ENCODE results near the gene ZNF718. TPM values are rescaled to one million over a fixed set of nuclear protein-coding genes. Genes with fewer than 3 reads are reported as not detected.
"Not testable (repeated sequence)": the region's sequence is repeated elsewhere in the genome, so short reads cannot be mapped to it uniquely, and the experiment has no call there.

ZNF718 gene
- polyA plus RNA-seq, 3 donors, result 1.9 to 2.8 (median 2.7) TPM

GRCh38 chr4:205097-205756, 80.9 kb downstream of the ZNF718 start:
- no peaks in the 10 kb centered on the region for H3K79me2 ChIP-seq (ENCODE audit: insufficient read depth, low read length)
- no peaks in the 10 kb centered on the region for H3K27me3 ChIP-seq (ENCODE audit: control insufficient read depth in 2 of 2, insufficient read depth in 2 of 2, low read length in 2 of 2)
- H3K4me3 ChIP-seq (replicated peaks in 1 of 3; ENCODE audit: low read depth in 2 of 3, low read length in 3 of 3), result peak overlapping the region in 1 of 3 experiments; percentile 21
- H3K27ac Mint-ChIP-seq, result no peak overlapping the region
- no peaks in the 10 kb centered on the region for H3K4me1 ChIP-seq (ENCODE audit: control insufficient read depth in 1 of 2, insufficient read depth in 2 of 2, low read length in 2 of 2)
- peaks cover 66 to 92% of the 10 kb centered on the region in 2 donors for H3K9me3 ChIP-seq (replicated peaks in 1 of 2; ENCODE audit: control insufficient read depth in 1 of 2, insufficient read depth in 1 of 2, low read length in 2 of 2)
- no peak for TF ChIP-seq CTCF (IDR thresholded peaks at IDR 0.05)
- H3K9ac ChIP-seq (ENCODE audit: insufficient read depth, low read length, poor library complexity, severe bottlenecking), result no peak overlapping the region
- H3K9me3 Mint-ChIP-seq, result peaks cover 40 to 87% (median 78%) of the 10 kb centered on the region in 7 donors
- WGBS (ENCODE audit: insufficient coverage), result 98% methylated on average over 17 of the region's 24 CpGs
- peaks cover 5 to 7% of the 10 kb centered on the region in 2 donors for H3K36me3 Mint-ChIP-seq
- no peaks in the 10 kb centered on the region for H3K4me1 Mint-ChIP-seq
- DNase-seq, result no peak
- H4K20me1 ChIP-seq (ENCODE audit: insufficient read depth, low read length), result no peaks in the 10 kb centered on the region
- no peak overlapping the region for H3K4me3 Mint-ChIP-seq
- intact Hi-C loops (cut with micrococcal nuclease), result no loop called here
- H3K4me2 ChIP-seq (replicated peaks; ENCODE audit: extremely low read depth, low read length, poor library complexity, severe bottlenecking), result no peak overlapping the region
- no peak overlapping the region for H2AFZ ChIP-seq (ENCODE audit: insufficient read depth, low read depth, low read length, poor library complexity, severe bottlenecking)
- peaks cover 0 to 4% (median 0%) of the 10 kb centered on the region in 3 donors for H3K27me3 Mint-ChIP-seq (ENCODE audit: low read depth in 3 of 3)
- peaks cover 0 to 7% of the 10 kb centered on the region in 2 donors for H3K36me3 ChIP-seq (replicated peaks in 1 of 2; ENCODE audit: control insufficient read depth in 1 of 2, insufficient read depth in 2 of 2, low read length in 2 of 2)
- H3K27ac ChIP-seq (ENCODE audit: low read depth in 1 of 2, low read length in 2 of 2), result no peak overlapping the region

GRCh38 chr4:206054-206453, 81.8 kb downstream of the ZNF718 start:
- peaks cover 3% of the 10 kb centered on the region for H3K4me1 Mint-ChIP-seq
- Histone ChIP-seq H3K79me2 (ENCODE audit: insufficient read depth, low read length) (no peaks in the 10 kb centered on the region), H2AFZ (ENCODE audit: insufficient read depth, low read depth, low read length, poor library complexity, severe bottlenecking) (no peak overlapping the region), H3K27ac (ENCODE audit: low read depth in 1 of 2, low read length in 2 of 2) (no peak overlapping the region), H3K9me3 (replicated peaks in 1 of 2; ENCODE audit: control insufficient read depth in 1 of 2, insufficient read depth in 1 of 2, low read length in 2 of 2) (peaks cover 72 to 92% of the 10 kb centered on the region in 2 donors), H3K9ac (ENCODE audit: insufficient read depth, low read length, poor library complexity, severe bottlenecking) (no peak overlapping the region), H3K4me3 (replicated peaks in 1 of 3; ENCODE audit: low read depth in 2 of 3, low read length in 3 of 3) (peak overlapping the region in 1 of 3 experiments; percentile 21), H3K27me3 (ENCODE audit: control insufficient read depth in 2 of 2, insufficient read depth in 2 of 2, low read length in 2 of 2) (no peaks in the 10 kb centered on the region), H4K20me1 (ENCODE audit: insufficient read depth, low read length) (no peaks in the 10 kb centered on the region), H3K4me1 (ENCODE audit: control insufficient read depth in 1 of 2, insufficient read depth in 2 of 2, low read length in 2 of 2) (peaks cover 0 to under 1% of the 10 kb centered on the region in 2 donors), H3K36me3 (replicated peaks in 1 of 2; ENCODE audit: control insufficient read depth in 1 of 2, insufficient read depth in 2 of 2, low read length in 2 of 2) (peaks cover 0 to 7% of the 10 kb centered on the region in 2 donors), H3K4me2 (replicated peaks; ENCODE audit: extremely low read depth, low read length, poor library complexity, severe bottlenecking) (no peak overlapping the region)
- 83% methylated on average over 4 of the region's 4 CpGs for WGBS (ENCODE audit: insufficient coverage)
- H3K9me3 Mint-ChIP-seq, result peaks cover 43 to 87% (median 78%) of the 10 kb centered on the region in 7 donors
- intact Hi-C loops (cut with micrococcal nuclease), result no loop called here
- H3K36me3 Mint-ChIP-seq, result peaks cover 5 to 7% of the 10 kb centered on the region in 2 donors
- H3K27me3 Mint-ChIP-seq (ENCODE audit: low read depth in 3 of 3), result peaks cover 0 to 4% (median 0%) of the 10 kb centered on the region in 3 donors
- TF ChIP-seq CTCF (IDR thresholded peaks at IDR 0.05), result no peak
- no peak overlapping the region for H3K27ac Mint-ChIP-seq
- H3K4me3 Mint-ChIP-seq, result no peak overlapping the region
- DNase-seq, result no peak

- H3K4me3 Mint-ChIP-seq; H3K9ac ChIP-seq (ENCODE audit: insufficient read depth, low read length, poor library complexity, severe bottlenecking); H3K27ac Mint-ChIP-seq; H3K4me3 ChIP-seq (replicated peaks in 1 of 3; ENCODE audit: low read depth in 2 of 3, low read length in 3 of 3); DNase-seq; H3K4me2 ChIP-seq (replicated peaks; ENCODE audit: extremely low read depth, low read length, poor library complexity, severe bottlenecking); H3K27ac ChIP-seq (ENCODE audit: low read depth in 1 of 2, low read length in 2 of 2); H3K4me1 ChIP-seq (ENCODE audit: control insufficient read depth in 1 of 2, insufficient read depth in 2 of 2, low read length in 2 of 2); H4K20me1 ChIP-seq (ENCODE audit: insufficient read depth, low read length); H3K36me3 ChIP-seq (replicated peaks in 1 of 2; ENCODE audit: control insufficient read depth in 1 of 2, insufficient read depth in 2 of 2, low read length in 2 of 2); H3K36me3 Mint-ChIP-seq; H3K79me2 ChIP-seq (ENCODE audit: insufficient read depth, low read length); H2AFZ ChIP-seq (ENCODE audit: insufficient read depth, low read depth, low read length, poor library complexity, severe bottlenecking); intact Hi-C loops (cut with micrococcal nuclease): not testable (repeated sequence)
- peaks cover 50 to 90% (median 81%) of the 10 kb centered on the region in 7 donors for H3K9me3 Mint-ChIP-seq
- H3K27me3 Mint-ChIP-seq (ENCODE audit: low read depth in 3 of 3), result peaks cover 12 to 18% (median 15%) of the 10 kb centered on the region in 3 donors
- peaks cover 14% of the 10 kb centered on the region for H3K4me1 Mint-ChIP-seq
- Histone ChIP-seq H3K27me3 (ENCODE audit: control insufficient read depth in 2 of 2, insufficient read depth in 2 of 2, low read length in 2 of 2) (peaks cover 2 to 16% of the 10 kb centered on the region in 2 donors), H3K9me3 (replicated peaks in 1 of 2; ENCODE audit: control insufficient read depth in 1 of 2, insufficient read depth in 1 of 2, low read length in 2 of 2) (peaks cover 80 to 91% of the 10 kb centered on the region in 2 donors)
- WGBS (ENCODE audit: insufficient coverage), result no CpG with 5 or more reads among the region's 3 CpGs
These were observed 84.3 kb downstream of the ZNF718 start for GRCh38 chr4:208416-209096.
